ENCODE results near the gene AOPEP.

GRCh38 chr9:94811074-94811473 is 84.6 kb downstream of the AOPEP start:
- no peak for TF ChIP-seq KLF10 (CRISPR knock-in tag; IDR thresholded peaks at IDR 0.05)
- TF ChIP-seq GABPA (tag; conservative IDR thresholded peaks at IDR 0.05; ENCODE audit: low read depth) = no peak
- TF ChIP-seq CTCF (IDR thresholded peaks at IDR 0.05 in 2 of 3, conservative IDR thresholded peaks at IDR 0.05 in 1 of 3; ENCODE audit: insufficient read depth in 2 of 3, low read depth in 1 of 3, low read length in 3 of 3) = no peak
- no peak for TF ChIP-seq SMC3 (conservative IDR thresholded peaks at IDR 0.05; ENCODE audit: insufficient read depth, low read depth, low read length)
- TF ChIP-seq ZNF449 (CRISPR knock-in tag; IDR thresholded peaks at IDR 0.05) = no peak
- no peak for TF ChIP-seq RFX5 (IDR thresholded peaks at IDR 0.05; ENCODE audit: low read depth, low read length)

All from K562 (cell line).